ENCODE measurements around the gene GPR150. TPM values are rescaled to one million over a fixed set of nuclear protein-coding genes. Genes with fewer than 3 reads are reported as not detected.

Gene GPR150
- total and polyA plus RNA-seq, 2 of the 13 experiments (the other 11 are each of a cell fraction or from before 2014, with no cell fraction given): 0.03 TPM; not detected in 1

- TF ChIP-seq KDM5B (CRISPR knock-in tag; IDR thresholded peaks at IDR 0.05; ENCODE audit: borderline replicate concordance) (peak; percentile 67; the same call in 1 of the 2 replicates), BCLAF1 (IDR thresholded peaks at IDR 0.05) (no peak), THAP11 (CRISPR knock-in tag; IDR thresholded peaks at IDR 0.05) (peak; percentile 74), ASH2L (IDR thresholded peaks at IDR 0.05; ENCODE audit: insufficient read length, low read depth, low read length) (peak; percentile 86), DNMT3B (CRISPR knock-in tag; conservative IDR thresholded peaks at IDR 0.05) (no peak; the same call in 1 of the 2 replicates), SP140L (CRISPR knock-in tag; IDR thresholded peaks at IDR 0.05; ENCODE audit: borderline replicate concordance) (0 out of 2 replicates have a peak, but pooled peaks have one; percentile 26), MED13 (CRISPR knock-in tag; IDR thresholded peaks at IDR 0.05) (0 out of 2 replicates have a peak, but pooled peaks have one; percentile 46), E2F2 (CRISPR knock-in tag; IDR thresholded peaks at IDR 0.05; ENCODE audit: borderline replicate concordance) (peak; percentile 14; the same call in 1 of the 2 replicates), MTA1 (CRISPR knock-in tag; IDR thresholded peaks at IDR 0.05; ENCODE audit: borderline replicate concordance) (peak; percentile 64; the same call in 1 of the 2 replicates), ZNF280B (CRISPR knock-in tag; IDR thresholded peaks at IDR 0.05; ENCODE audit: borderline replicate concordance) (peak; percentile 16; the same call in 1 of the 2 replicates), YEATS2 (CRISPR knock-in tag; IDR thresholded peaks at IDR 0.05; ENCODE audit: borderline replicate concordance) (peak; percentile 80; the same call in 1 of the 2 replicates), SIX1 (CRISPR knock-in tag; IDR thresholded peaks at IDR 0.05; ENCODE audit: borderline replicate concordance) (no peak; the same call in 1 of the 2 replicates), ZNF605 (CRISPR knock-in tag; IDR thresholded peaks at IDR 0.05) (peak; percentile 67; the same call in 1 of the 2 replicates), PAXIP1 (CRISPR knock-in tag; conservative IDR thresholded peaks at IDR 0.05) (peak; percentile 91)
- TF ChIP-seq, protein P1, sequence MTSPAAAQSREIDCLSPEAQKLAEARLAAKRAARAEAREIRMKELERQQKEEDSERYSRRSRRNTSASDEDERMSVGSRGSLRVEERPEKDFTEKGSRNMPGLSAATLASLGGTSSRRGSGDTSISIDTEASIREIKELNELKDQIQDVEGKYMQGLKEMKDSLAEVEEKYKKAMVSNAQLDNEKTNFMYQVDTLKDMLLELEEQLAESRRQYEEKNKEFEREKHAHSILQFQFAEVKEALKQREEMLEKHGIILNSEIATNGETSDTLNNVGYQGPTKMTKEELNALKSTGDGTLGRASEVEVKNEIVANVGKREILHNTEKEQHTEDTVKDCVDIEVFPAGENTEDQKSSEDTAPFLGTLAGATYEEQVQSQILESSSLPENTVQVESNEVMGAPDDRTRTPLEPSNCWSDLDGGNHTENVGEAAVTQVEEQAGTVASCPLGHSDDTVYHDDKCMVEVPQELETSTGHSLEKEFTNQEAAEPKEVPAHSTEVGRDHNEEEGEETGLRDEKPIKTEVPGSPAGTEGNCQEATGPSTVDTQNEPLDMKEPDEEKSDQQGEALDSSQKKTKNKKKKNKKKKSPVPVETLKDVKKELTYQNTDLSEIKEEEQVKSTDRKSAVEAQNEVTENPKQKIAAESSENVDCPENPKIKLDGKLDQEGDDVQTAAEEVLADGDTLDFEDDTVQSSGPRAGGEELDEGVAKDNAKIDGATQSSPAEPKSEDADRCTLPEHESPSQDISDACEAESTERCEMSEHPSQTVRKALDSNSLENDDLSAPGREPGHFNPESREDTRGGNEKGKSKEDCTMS (CRISPR knock-in tag; conservative IDR thresholded peaks at IDR 0.05): no peak
These were observed 26.9 kb downstream of the GPR150 start, which contains the start of gene RFESD (continued) for GRCh38 chr5:95646569-95647431.
